Neural progenitor cell (in vitro differentiated cells): ENCODE results near the gene TPBGL.

Experiments used
- CTCF ChIP-seq: fragments of 200-600 bp; sonication (generic); IDR thresholded peaks from 2 replicates; pipeline ENCODE4 v1.5.1; 2017; ENCODE audit warnings: antibody characterized with exemption, mild to moderate bottlenecking
- EZH2 ChIP-seq: fragments of 200-600 bp; sonication (generic); IDR thresholded peaks from 2 replicates; pipeline ENCODE4 v1.6.1; 2017; ENCODE audit warnings: antibody characterized with exemption, mild to moderate bottlenecking, moderate library complexity
- EZH2phosphoT487 ChIP-seq: fragments of 200-600 bp; sonication (generic); IDR thresholded peaks from 2 replicates; pipeline ENCODE4 v1.6.1; 2017; ENCODE audit warnings: antibody characterized with exemption

- TF ChIP-seq EZH2, result no peak
- no peak for TF ChIP-seq CTCF
- no peak for TF ChIP-seq EZH2phosphoT487
Measured at GRCh38 chr11:75199412-75199955, 41.1 kb upstream of the TPBGL start.
